HG03095 (cell line): ENCODE results near the gene LMO1.

Experiments used
- ATAC-seq: cut with Tn5 transposase; IDR thresholded peaks from one replicate; pipeline ENCODE4 v1.9.1; 2021; ENCODE audit warnings: moderate library complexity; ENCODE audit not compliant: unreplicated experiment

The LMO1 gene

GRCh38 chr11:8288824-8289491 lies 25.3 kb upstream of the LMO1 start:
- no peak for ATAC-seq

- ATAC-seq = no peak
These were observed 24.6 kb upstream of the LMO1 start for GRCh38 chr11:8288166-8288772.

GRCh38 chr11:8287703-8288102 lies 24.0 kb upstream of the LMO1 start:
- no peak for ATAC-seq

- ATAC-seq = no peak
These were observed 23.6 kb upstream of the LMO1 start for GRCh38 chr11:8287297-8287696.

GRCh38 chr11:8286886-8287285 lies 23.2 kb upstream of the LMO1 start:
- no peak for ATAC-seq

GRCh38 chr11:8285796-8286195 lies 22.1 kb upstream of the LMO1 start:
- no peak for ATAC-seq

GRCh38 chr11:8285228-8285627 lies 21.6 kb upstream of the LMO1 start:
- no peak for ATAC-seq

GRCh38 chr11:8283465-8284230 lies 20.0 kb upstream of the LMO1 start:
- no peak for ATAC-seq

GRCh38 chr11:8283100-8283464 lies 19.4 kb upstream of the LMO1 start:
- ATAC-seq = no peak

- ATAC-seq = no peak
These were observed 19.0 kb upstream of the LMO1 start for GRCh38 chr11:8282631-8283030.

GRCh38 chr11:8281266-8281665 lies 17.6 kb upstream of the LMO1 start:
- no peak for ATAC-seq

GRCh38 chr11:8277691-8278090 lies 14.0 kb upstream of the LMO1 start:
- no peak for ATAC-seq

GRCh38 chr11:8276528-8276927 lies 12.8 kb upstream of the LMO1 start:
- no peak for ATAC-seq

GRCh38 chr11:8273287-8273686 lies 9.6 kb upstream of the LMO1 start:
- no peak for ATAC-seq

- no peak for ATAC-seq
These were observed 7.6 kb upstream of the LMO1 start for GRCh38 chr11:8271106-8271886.

GRCh38 chr11:8269636-8270035 lies 6.0 kb upstream of the LMO1 start:
- no peak for ATAC-seq

- ATAC-seq = no peak
These were observed 5.1 kb upstream of the LMO1 start for GRCh38 chr11:8268530-8269400.

- ATAC-seq = no peak
These were observed 4.3 kb upstream of the LMO1 start for GRCh38 chr11:8267831-8268529.

- no peak for ATAC-seq
These were observed 3.6 kb upstream of the LMO1 start for GRCh38 chr11:8267280-8267679.
